Breast epithelium (tissue), 3 donors: Measurements from ENCODE around the gene PLXNC1.

Experiments used
- CTCF ChIP-seq, 3 donors: fragments of 450-650 bp; IDR thresholded peaks; one replicate each; pipeline ENCODE4 v1.5.1; 2016 to 2017; ENCODE audit warnings: antibody characterized with exemption in 3 of 3, mild to moderate bottlenecking in 3 of 3, moderate library complexity in 3 of 3
- POLR2A ChIP-seq: fragments of 450-650 bp; IDR thresholded peaks from one replicate; pipeline ENCODE4 v1.6.1; 2016; ENCODE audit warnings: antibody characterized with exemption, mild to moderate bottlenecking, moderate library complexity
- POLR2AphosphoS5 ChIP-seq, 3 donors: sonication (generic); formaldehyde crosslinking; IDR thresholded peaks; one replicate each; pipeline ENCODE4 v1.6.1; 2017; ENCODE audit warnings: antibody characterized with exemption in 3 of 3

GRCh38 chr12:94182986-94183707, 34.8 kb downstream of the PLXNC1 start:
- TF ChIP-seq CTCF (IDR thresholded peaks at IDR 0.05) (no peak), POLR2AphosphoS5 (IDR thresholded peaks at IDR 0.05) (no peak), POLR2A (no peak)
